ENCODE results near the gene PRRG4. TPM values are rescaled to one million over a fixed set of nuclear protein-coding genes. Genes with fewer than 3 reads are reported as not detected.

PRRG4 gene
- total and polyA plus RNA-seq, 2 of the 13 experiments (the other 11 are each of a cell fraction or from before 2014, with no cell fraction given): 0.24 to 0.95 TPM

DNA sequence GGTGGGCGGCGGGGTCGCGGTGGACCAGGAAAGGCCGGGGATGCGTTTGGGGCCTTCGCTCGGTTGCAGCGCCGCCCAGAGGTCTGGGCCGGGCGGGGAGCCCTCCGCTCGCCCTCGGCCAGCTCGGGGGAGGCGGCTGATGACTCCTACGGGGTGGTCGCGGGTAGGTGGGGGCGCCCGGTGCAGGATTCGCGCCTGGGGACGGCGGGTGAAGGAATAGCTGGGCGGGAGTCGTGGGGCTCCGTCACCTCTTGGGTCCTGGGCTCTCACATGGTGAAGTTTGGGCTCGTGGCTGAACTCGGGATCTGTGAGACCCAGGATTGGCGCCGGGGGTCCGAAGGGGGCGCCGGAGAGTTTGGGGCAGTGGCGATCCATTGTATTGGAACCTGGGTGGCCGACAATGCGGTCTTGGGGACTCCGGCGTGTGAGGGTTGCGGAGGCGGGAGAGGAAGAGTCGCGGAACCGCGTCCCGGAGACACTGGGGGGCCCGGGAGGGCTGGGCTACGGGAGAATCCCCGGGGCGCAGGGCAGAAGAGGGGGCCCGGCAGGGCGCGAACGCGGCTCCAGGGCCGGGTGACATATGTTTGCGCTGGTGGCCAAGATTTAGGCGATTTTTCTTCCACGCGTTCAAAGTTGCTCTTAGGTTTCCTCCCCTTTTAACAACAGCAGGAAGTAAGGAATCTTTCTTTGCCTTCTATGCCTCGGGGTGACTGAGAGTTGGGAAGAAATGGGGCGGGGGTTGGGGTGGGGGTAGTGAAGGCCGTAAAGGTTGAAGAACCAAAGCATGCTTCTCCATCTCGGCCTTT lies 63.8 kb downstream of the PRRG4 start (continued):
- TF ChIP-seq, protein P1, sequence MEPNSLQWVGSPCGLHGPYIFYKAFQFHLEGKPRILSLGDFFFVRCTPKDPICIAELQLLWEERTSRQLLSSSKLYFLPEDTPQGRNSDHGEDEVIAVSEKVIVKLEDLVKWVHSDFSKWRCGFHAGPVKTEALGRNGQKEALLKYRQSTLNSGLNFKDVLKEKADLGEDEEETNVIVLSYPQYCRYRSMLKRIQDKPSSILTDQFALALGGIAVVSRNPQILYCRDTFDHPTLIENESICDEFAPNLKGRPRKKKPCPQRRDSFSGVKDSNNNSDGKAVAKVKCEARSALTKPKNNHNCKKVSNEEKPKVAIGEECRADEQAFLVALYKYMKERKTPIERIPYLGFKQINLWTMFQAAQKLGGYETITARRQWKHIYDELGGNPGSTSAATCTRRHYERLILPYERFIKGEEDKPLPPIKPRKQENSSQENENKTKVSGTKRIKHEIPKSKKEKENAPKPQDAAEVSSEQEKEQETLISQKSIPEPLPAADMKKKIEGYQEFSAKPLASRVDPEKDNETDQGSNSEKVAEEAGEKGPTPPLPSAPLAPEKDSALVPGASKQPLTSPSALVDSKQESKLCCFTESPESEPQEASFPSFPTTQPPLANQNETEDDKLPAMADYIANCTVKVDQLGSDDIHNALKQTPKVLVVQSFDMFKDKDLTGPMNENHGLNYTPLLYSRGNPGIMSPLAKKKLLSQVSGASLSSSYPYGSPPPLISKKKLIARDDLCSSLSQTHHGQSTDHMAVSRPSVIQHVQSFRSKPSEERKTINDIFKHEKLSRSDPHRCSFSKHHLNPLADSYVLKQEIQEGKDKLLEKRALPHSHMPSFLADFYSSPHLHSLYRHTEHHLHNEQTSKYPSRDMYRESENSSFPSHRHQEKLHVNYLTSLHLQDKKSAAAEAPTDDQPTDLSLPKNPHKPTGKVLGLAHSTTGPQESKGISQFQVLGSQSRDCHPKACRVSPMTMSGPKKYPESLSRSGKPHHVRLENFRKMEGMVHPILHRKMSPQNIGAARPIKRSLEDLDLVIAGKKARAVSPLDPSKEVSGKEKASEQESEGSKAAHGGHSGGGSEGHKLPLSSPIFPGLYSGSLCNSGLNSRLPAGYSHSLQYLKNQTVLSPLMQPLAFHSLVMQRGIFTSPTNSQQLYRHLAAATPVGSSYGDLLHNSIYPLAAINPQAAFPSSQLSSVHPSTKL (CRISPR knock-in tag; IDR thresholded peaks at IDR 0.05): no peak; the same call in 1 of the 2 replicates
- 0 out of 2 replicates have a peak, but pooled peaks have one; percentile 36 for TF ChIP-seq TMF1 (CRISPR knock-in tag; IDR thresholded peaks at IDR 0.05; ENCODE audit: low read depth)
- 0 out of 2 replicates have a peak, but pooled peaks have one; percentile 23 for TF ChIP-seq HOXD1 (CRISPR knock-in tag; IDR thresholded peaks at IDR 0.05)
- TF ChIP-seq HNF4A (CRISPR knock-in tag; IDR thresholded peaks at IDR 0.05): 0 out of 2 replicates have a peak, but pooled peaks have one; percentile 5
- 0 out of 2 replicates have a peak, but pooled peaks have one; percentile 44 for TF ChIP-seq ZNF816 (CRISPR knock-in tag; IDR thresholded peaks at IDR 0.05; ENCODE audit: borderline replicate concordance)
- TF ChIP-seq, protein P2, sequence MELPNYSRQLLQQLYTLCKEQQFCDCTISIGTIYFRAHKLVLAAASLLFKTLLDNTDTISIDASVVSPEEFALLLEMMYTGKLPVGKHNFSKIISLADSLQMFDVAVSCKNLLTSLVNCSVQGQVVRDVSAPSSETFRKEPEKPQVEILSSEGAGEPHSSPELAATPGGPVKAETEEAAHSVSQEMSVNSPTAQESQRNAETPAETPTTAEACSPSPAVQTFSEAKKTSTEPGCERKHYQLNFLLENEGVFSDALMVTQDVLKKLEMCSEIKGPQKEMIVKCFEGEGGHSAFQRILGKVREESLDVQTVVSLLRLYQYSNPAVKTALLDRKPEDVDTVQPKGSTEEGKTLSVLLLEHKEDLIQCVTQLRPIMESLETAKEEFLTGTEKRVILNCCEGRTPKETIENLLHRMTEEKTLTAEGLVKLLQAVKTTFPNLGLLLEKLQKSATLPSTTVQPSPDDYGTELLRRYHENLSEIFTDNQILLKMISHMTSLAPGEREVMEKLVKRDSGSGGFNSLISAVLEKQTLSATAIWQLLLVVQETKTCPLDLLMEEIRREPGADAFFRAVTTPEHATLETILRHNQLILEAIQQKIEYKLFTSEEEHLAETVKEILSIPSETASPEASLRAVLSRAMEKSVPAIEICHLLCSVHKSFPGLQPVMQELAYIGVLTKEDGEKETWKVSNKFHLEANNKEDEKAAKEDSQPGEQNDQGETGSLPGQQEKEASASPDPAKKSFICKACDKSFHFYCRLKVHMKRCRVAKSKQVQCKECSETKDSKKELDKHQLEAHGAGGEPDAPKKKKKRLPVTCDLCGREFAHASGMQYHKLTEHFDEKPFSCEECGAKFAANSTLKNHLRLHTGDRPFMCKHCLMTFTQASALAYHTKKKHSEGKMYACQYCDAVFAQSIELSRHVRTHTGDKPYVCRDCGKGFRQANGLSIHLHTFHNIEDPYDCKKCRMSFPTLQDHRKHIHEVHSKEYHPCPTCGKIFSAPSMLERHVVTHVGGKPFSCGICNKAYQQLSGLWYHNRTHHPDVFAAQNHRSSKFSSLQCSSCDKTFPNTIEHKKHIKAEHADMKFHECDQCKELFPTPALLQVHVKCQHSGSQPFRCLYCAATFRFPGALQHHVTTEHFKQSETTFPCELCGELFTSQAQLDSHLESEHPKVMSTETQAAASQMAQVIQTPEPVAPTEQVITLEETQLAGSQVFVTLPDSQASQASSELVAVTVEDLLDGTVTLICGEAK (IDR thresholded peaks at IDR 0.05): no peak
- TF ChIP-seq, protein P2 (CRISPR knock-in tag; IDR thresholded peaks at IDR 0.05): 0 out of 2 replicates have a peak, but pooled peaks have one; percentile 19
- TF ChIP-seq, protein P3, sequence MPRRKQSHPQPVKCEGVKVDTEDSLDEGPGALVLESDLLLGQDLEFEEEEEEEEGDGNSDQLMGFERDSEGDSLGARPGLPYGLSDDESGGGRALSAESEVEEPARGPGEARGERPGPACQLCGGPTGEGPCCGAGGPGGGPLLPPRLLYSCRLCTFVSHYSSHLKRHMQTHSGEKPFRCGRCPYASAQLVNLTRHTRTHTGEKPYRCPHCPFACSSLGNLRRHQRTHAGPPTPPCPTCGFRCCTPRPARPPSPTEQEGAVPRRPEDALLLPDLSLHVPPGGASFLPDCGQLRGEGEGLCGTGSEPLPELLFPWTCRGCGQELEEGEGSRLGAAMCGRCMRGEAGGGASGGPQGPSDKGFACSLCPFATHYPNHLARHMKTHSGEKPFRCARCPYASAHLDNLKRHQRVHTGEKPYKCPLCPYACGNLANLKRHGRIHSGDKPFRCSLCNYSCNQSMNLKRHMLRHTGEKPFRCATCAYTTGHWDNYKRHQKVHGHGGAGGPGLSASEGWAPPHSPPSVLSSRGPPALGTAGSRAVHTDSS (CRISPR knock-in tag; conservative IDR thresholded peaks at IDR 0.05): no peak
- TF ChIP-seq, protein P4, sequence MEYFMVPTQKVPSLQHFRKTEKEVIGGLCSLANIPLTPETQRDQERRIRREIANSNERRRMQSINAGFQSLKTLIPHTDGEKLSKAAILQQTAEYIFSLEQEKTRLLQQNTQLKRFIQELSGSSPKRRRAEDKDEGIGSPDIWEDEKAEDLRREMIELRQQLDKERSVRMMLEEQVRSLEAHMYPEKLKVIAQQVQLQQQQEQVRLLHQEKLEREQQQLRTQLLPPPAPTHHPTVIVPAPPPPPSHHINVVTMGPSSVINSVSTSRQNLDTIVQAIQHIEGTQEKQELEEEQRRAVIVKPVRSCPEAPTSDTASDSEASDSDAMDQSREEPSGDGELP (IDR thresholded peaks at IDR 0.05; ENCODE audit: borderline replicate concordance, low read depth): 0 out of 2 replicates have a peak, but pooled peaks have one; percentile 10
- TF ChIP-seq, protein P5, sequence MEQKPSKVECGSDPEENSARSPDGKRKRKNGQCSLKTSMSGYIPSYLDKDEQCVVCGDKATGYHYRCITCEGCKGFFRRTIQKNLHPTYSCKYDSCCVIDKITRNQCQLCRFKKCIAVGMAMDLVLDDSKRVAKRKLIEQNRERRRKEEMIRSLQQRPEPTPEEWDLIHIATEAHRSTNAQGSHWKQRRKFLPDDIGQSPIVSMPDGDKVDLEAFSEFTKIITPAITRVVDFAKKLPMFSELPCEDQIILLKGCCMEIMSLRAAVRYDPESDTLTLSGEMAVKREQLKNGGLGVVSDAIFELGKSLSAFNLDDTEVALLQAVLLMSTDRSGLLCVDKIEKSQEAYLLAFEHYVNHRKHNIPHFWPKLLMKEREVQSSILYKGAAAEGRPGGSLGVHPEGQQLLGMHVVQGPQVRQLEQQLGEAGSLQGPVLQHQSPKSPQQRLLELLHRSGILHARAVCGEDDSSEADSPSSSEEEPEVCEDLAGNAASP (CRISPR knock-in tag; IDR thresholded peaks at IDR 0.05; ENCODE audit: borderline replicate concordance): peak; percentile 38; the same call in 1 of the 2 replicates
